Esophagus (tissue), 2 donors: ENCODE results near the gene FAM83C. TPM values are rescaled to one million over a fixed set of nuclear protein-coding genes. Genes with fewer than 3 reads are reported as not detected.
A peak's percentile ranks its signal among the peaks of the same experiment; 100 is the strongest.

Experiments
- H3K27ac ChIP-seq, 2 donors: one replicate each; pipeline ENCODE4 v1.5.1; 2013; ENCODE audit warnings: low read depth in 2 of 2, mild to moderate bottlenecking in 2 of 2, inconsistent platforms in 1 of 2, low read length in 1 of 2, moderate library complexity in 1 of 2
- H3K27me3 ChIP-seq, 2 donors: one replicate each; pipeline ENCODE4 v1.6.1; 2013; ENCODE audit warnings: low read length in 2 of 2, control low read depth in 1 of 2, mild to moderate bottlenecking in 1 of 2; ENCODE audit not compliant: insufficient read depth in 2 of 2, control insufficient read depth in 1 of 2
- H3K36me3 ChIP-seq, 2 donors: one replicate each; pipeline ENCODE4 v1.6.1; 2013; ENCODE audit warnings: low read length in 1 of 2; ENCODE audit not compliant: control insufficient read depth in 2 of 2, insufficient read depth in 2 of 2
- H3K4me1 ChIP-seq, 2 donors: one replicate each; pipeline ENCODE4 v1.6.1; 2013; ENCODE audit warnings: low read length in 1 of 2; ENCODE audit not compliant: control insufficient read depth in 2 of 2, insufficient read depth in 2 of 2
- H3K4me3 ChIP-seq, 2 donors: one replicate each; pipeline ENCODE4 v1.5.1; 2013; ENCODE audit warnings: low read length in 2 of 2, mild to moderate bottlenecking in 2 of 2, low read depth in 1 of 2, moderate library complexity in 1 of 2
- H3K9me3 ChIP-seq, 2 donors: one replicate each; pipeline ENCODE4 v1.6.1; 2013; ENCODE audit warnings: mild to moderate bottlenecking in 2 of 2, low read depth in 1 of 2, low read length in 1 of 2, moderate library complexity in 1 of 2; ENCODE audit not compliant: control insufficient read depth in 2 of 2, insufficient read depth in 1 of 2
- WGBS, 2 donors: extraction: QIAGEN DNeasy Blood & Tissue Kit; methylation state at CpG; one replicate each; pipeline ENCODE4 v1.1.7; 2013; 5-methylcytosine and 5-hydroxymethylcytosine counted together
- polyA plus RNA-seq, 2 donors: library from polyadenylated mRNA; stranded (reverse); fragments of 200-250 nt; gene quantifications; one replicate each; pipeline ENCODE4 v1.2.3, GENCODE V29; 2013
- donor health status: healthy with polysubstance abuse.
- donor health status: Bipolar disorder and iron deficiency.

FAM83C gene
- polyA plus RNA-seq, 2 donors, result 32.3 to 35.9 TPM

- H3K4me1 ChIP-seq, result peaks cover 0 to 29% of the 10 kb centered on the region in 2 donors
- H3K9me3 ChIP-seq, result no peaks in the 10 kb centered on the region
- H3K27me3 ChIP-seq, result no peaks in the 10 kb centered on the region
- no peak overlapping the region for H3K27ac ChIP-seq
- no peak overlapping the region for H3K4me3 ChIP-seq
- H3K36me3 ChIP-seq, result peaks cover 0 to 2% of the 10 kb centered on the region in 2 donors
- 87 to 89% methylated on average over 4 of the region's 4 CpGs for WGBS, 2 donors
These were observed 8.4 kb upstream of the FAM83C start for GRCh38 chr20:35300469-35301262.

GRCh38 chr20:35299780-35300179, 7.6 kb upstream of the FAM83C start:
- Histone ChIP-seq H3K27me3 (no peaks in the 10 kb centered on the region), H3K36me3 (peaks cover 0 to 2% of the 10 kb centered on the region in 2 donors), H3K4me1 (peaks cover 0 to 24% of the 10 kb centered on the region in 2 donors), H3K4me3 (no peak overlapping the region), H3K27ac (no peak overlapping the region), H3K9me3 (no peaks in the 10 kb centered on the region)
- WGBS, 2 donors, result 85 to 86% methylated on average over 4 of the region's 4 CpGs

- no peaks in the 10 kb centered on the region for H3K9me3 ChIP-seq
- no peaks in the 10 kb centered on the region for H3K27me3 ChIP-seq
- no peak overlapping the region for H3K4me3 ChIP-seq
- H3K4me1 ChIP-seq, result peaks cover 0 to 16% of the 10 kb centered on the region in 2 donors
- no peak overlapping the region for H3K27ac ChIP-seq
- WGBS, 2 donors, result 65 to 80% methylated on average over 4 to 5 of the region's 5 CpGs
- peaks cover 0 to 2% of the 10 kb centered on the region in 2 donors for H3K36me3 ChIP-seq
These were observed 6.0 kb upstream of the FAM83C start for GRCh38 chr20:35298264-35298663.

GRCh38 chr20:35297740-35298139, 5.5 kb upstream of the FAM83C start:
- H3K36me3 ChIP-seq, result peaks cover 0 to under 1% of the 10 kb centered on the region in 2 donors
- H3K27ac ChIP-seq, result peak overlapping the region in 1 of 2 donors; percentile 26
- no peak overlapping the region for H3K4me3 ChIP-seq
- no peaks in the 10 kb centered on the region for H3K27me3 ChIP-seq
- 88 to 89% methylated on average over 14 of the region's 14 CpGs for WGBS, 2 donors
- peaks cover 0 to 19% of the 10 kb centered on the region in 2 donors for H3K4me1 ChIP-seq
- H3K9me3 ChIP-seq, result no peaks in the 10 kb centered on the region

- H3K27ac ChIP-seq, result peak overlapping the region in 1 of 2 donors; percentile 44
- no peak overlapping the region for H3K4me3 ChIP-seq
- peaks cover 0 to 21% of the 10 kb centered on the region in 2 donors for H3K4me1 ChIP-seq
- 58 to 61% methylated on average over 8 of the region's 8 CpGs for WGBS, 2 donors
- no peaks in the 10 kb centered on the region for H3K27me3 ChIP-seq
- H3K36me3 ChIP-seq, result no peaks in the 10 kb centered on the region
- H3K9me3 ChIP-seq, result no peaks in the 10 kb centered on the region
These were observed 4.9 kb upstream of the FAM83C start for GRCh38 chr20:35297155-35297554.

- Histone ChIP-seq H3K27me3 (no peaks in the 10 kb centered on the region), H3K27ac (peak overlapping the region in 1 of 2 donors; percentile 16), H3K4me1 (peaks cover 0 to 21% of the 10 kb centered on the region in 2 donors), H3K4me3 (no peak overlapping the region), H3K36me3 (no peaks in the 10 kb centered on the region), H3K9me3 (no peaks in the 10 kb centered on the region)
- WGBS, 2 donors, result 56 to 62% methylated on average over 9 of the region's 9 CpGs
These were observed 3.9 kb upstream of the FAM83C start for GRCh38 chr20:35296101-35296554.

- Histone ChIP-seq H3K27ac (no peak overlapping the region), H3K4me1 (peaks cover 0 to 21% of the 10 kb centered on the region in 2 donors), H3K36me3 (no peaks in the 10 kb centered on the region), H3K4me3 (no peak overlapping the region), H3K9me3 (no peaks in the 10 kb centered on the region), H3K27me3 (no peaks in the 10 kb centered on the region)
- WGBS, 2 donors, result 78 to 80% methylated on average over 8 of the region's 8 CpGs
These were observed 3.4 kb upstream of the FAM83C start for GRCh38 chr20:35295674-35296073.

- Histone ChIP-seq H3K27me3 (no peaks in the 10 kb centered on the region), H3K36me3 (no peaks in the 10 kb centered on the region), H3K4me1 (peaks cover 0 to 22% of the 10 kb centered on the region in 2 donors), H3K27ac (no peak overlapping the region), H3K4me3 (no peak overlapping the region), H3K9me3 (no peaks in the 10 kb centered on the region)
- 73 to 83% methylated on average over 8 of the region's 8 CpGs for WGBS, 2 donors
These were observed 2.8 kb upstream of the FAM83C start for GRCh38 chr20:35295058-35295457.

GRCh38 chr20:35294293-35294685, 2.1 kb upstream of the FAM83C start:
- no peaks in the 10 kb centered on the region for H3K36me3 ChIP-seq
- 59 to 68% methylated on average over 5 of the region's 5 CpGs for WGBS, 2 donors

More at GRCh38 chr20:35294293-35294685, 2.1 kb upstream of the FAM83C start:
- Histone ChIP-seq H3K9me3 (no peaks in the 10 kb centered on the region), H3K27ac (no peak overlapping the region), H3K4me3 (no peak overlapping the region), H3K27me3 (no peaks in the 10 kb centered on the region), H3K4me1 (peaks cover 0 to 20% of the 10 kb centered on the region in 2 donors)
